Right lobe of liver (tissue), 4 donors: ENCODE results near the gene SHC2.

Experiments used
- POLR2A ChIP-seq: fragments of 450-650 bp; IDR thresholded peaks from one replicate; pipeline ENCODE4 v1.6.1; 2017; ENCODE audit warnings: antibody characterized with exemption, mild to moderate bottlenecking
- TF ChIP-seq, protein P1 (sequence below), 4 donors: fragments of 200-600 bp in 3 of 4; fragments of 450-650 bp in 1 of 4; IDR thresholded peaks; one replicate each; pipeline versions ENCODE4 v1.5.1 to v1.8.0; 2016 to 2022; ENCODE audit warnings: antibody characterized with exemption in 4 of 4, mild to moderate bottlenecking in 2 of 4
- donor health status: DM: no; HTN: no; CAD: no.
- donor health status: DM: no; HTN: no; CAD: no.
- donor health status: DM: no; HTN: yes; CAD: no.

DNA sequence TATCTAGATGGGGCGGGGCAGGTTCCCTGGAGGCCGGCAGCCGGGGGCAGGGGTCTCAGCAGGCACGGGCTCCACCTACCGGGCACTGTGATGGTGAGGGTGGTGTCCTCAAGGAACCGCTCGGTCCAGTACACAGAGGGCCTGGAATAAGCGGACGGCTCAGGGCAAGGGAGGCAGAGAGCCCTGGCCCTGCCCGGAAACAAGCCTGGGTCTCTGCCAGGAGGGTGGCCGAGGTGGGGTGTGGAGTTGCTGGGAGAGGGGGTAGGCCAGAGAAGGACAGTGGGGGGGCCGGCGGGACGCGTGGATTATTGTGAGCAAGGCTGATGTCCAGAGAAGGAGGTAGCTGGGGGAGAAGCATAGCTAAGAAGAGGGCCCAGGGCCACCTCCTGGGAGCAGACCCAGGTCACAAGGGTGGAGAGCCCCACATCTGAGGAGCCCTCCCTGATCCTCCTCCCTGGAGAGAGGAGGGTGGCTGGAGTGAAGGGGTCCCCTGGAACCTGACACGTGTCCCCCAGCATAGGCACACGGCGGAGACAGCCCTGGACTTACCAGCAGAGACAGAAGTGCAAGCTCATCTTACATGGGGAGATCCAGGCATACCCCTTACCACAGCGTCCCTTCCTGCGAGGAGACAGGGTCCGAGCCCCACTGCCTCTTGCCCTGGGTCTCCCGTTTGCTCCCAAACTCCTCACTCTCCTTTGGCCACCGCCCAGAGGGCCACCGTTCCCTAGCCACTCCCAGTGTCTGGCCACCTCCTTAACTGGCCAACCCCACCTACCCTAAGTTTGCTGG lies 87.2 kb downstream of the SHC2 start:
- TF ChIP-seq, protein P1, sequence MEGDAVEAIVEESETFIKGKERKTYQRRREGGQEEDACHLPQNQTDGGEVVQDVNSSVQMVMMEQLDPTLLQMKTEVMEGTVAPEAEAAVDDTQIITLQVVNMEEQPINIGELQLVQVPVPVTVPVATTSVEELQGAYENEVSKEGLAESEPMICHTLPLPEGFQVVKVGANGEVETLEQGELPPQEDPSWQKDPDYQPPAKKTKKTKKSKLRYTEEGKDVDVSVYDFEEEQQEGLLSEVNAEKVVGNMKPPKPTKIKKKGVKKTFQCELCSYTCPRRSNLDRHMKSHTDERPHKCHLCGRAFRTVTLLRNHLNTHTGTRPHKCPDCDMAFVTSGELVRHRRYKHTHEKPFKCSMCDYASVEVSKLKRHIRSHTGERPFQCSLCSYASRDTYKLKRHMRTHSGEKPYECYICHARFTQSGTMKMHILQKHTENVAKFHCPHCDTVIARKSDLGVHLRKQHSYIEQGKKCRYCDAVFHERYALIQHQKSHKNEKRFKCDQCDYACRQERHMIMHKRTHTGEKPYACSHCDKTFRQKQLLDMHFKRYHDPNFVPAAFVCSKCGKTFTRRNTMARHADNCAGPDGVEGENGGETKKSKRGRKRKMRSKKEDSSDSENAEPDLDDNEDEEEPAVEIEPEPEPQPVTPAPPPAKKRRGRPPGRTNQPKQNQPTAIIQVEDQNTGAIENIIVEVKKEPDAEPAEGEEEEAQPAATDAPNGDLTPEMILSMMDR (IDR thresholded peaks at IDR 0.05): no peak
- no peak for TF ChIP-seq POLR2A
